Skeletal muscle cell (primary cell): ENCODE measurements around the gene APBB2.

Source experiments
- DNase-seq: peaks from one replicate; pipeline ENCODE4 v3.0.0-alpha.2; 2010; ENCODE audit warnings: low read depth
- H3K4me3 ChIP-seq: 2 replicates; pipeline ENCODE4 v1.5.1; 2011; ENCODE audit warnings: low read depth, mild to moderate bottlenecking, control low read depth, low read length, moderate library complexity

The APBB2 gene

DNA sequence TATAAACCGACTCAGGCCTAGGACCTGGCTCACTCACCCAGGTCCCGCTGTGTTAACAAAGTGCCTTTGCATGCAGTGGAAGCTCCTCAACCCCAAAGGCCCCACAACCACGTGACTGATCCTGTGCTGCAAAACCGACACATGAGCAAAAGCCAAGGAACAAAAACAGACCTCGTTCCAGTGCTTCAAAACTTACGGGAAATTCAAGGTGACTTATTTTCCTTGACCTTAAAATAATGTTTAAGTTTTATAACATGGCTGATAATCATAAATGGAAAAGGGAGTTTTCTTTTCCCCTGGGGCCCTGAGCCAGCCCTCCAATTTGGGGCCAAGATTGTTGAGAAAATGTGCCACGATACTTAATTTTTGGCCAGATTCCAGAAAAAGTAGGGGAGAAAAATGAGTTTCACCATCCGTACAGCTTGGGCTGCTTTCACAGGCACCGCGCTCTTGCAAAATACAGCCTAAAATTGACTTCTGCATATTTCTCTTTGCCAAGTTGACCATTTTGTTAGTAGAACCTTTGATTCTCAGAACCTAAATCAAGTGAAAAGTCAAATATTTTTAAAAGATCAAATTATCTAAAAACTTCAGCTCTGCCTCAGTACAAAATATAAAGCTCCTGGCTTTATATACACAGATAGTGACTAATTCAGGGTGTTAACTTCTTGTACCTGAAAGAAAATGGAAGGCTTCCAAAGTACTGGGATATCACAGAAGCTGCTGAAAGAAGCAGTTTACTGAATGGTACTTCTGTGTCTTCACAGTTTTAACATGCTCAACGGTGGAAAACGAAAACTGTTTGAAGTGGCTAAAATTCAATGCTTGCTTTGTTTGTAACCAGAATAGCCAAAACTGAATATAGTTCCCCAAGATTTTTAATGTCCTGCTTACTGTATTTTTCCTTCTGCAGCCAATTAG is 93.8 kb downstream of the APBB2 start:
- no peak overlapping the region for H3K4me3 ChIP-seq
- DNase-seq, result peak; percentile 72

DNA sequence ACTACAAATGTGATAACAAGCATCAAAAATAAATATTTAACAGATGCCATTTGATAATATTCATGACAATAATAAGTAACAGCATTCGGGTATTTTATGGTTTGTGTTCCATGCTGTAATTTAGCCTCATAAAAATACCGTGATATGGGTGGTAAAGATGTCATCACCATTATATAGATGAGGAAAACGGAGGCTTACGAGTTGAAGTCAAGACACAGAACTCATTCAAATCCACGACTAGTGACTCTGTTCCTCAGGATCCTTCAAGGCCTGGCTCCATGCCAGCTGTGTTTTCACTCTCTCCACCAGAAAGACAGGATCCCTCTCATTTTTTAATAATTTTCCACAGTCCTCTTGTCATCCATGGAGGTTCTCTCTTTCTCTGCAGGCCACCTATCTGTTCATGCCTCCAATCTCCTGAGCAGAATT is 94.5 kb downstream of the APBB2 start:
- DNase-seq, result no peak
- no peak overlapping the region for H3K4me3 ChIP-seq

DNA sequence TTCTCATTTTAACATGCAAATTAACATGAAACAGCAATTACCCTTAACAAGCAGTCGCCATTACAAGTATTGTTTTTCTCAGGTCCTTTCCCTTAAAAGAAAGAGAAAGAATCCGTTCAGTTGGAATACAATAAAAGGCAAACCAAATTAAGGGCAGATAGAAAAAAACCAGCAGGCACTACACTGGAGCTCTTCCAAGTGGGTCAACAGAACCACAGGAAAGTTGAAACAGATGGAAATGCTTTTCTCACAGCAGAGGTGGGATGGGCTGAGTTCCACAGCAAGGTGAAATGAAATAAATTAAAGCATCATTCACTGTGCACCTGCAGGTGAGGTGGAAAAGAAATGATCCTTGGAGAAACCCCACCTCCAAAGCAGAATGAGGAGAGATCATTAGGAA is 102.6 kb downstream of the APBB2 start:
- no peak overlapping the region for H3K4me3 ChIP-seq
- no peak for DNase-seq

DNA sequence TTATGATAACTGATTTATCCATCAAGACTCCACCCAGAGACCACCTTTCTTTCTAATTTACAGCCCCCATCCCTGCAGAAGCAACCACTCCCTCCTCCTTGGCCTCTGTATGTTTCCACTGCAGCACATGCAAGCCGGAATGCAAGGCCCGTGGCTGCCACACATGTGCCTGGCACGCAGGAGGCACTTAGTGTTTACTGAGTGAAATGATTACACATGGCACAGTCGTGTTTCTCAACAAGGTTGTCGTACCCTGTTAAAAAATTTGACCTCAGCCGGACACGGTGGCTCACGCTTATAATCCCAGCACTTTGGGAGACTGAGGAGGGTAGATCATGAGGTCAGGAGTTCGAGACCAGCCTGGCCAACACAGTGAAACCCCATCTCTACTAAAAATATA is 104.3 kb downstream of the APBB2 start:
- DNase-seq, result no peak
- H3K4me3 ChIP-seq, result no peak overlapping the region

DNA sequence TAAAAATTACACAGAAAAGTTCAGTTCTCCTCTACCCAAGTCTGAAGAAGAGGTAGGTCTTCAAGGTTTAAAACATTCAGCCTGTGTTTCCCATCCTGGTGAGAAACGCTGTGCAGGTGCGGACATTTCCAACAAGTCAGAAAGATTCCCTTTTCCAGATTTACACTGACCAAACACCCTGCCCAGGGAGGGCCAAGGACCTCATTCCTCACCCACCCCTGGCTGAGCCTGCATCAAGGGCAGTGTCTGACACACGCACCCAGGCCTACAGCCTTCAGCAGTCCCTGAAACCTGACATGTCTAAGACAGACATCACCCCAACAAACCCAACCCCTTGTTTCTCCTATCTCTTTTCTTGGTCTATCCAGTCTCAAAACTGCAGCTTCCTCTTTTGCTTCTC is 105.9 kb downstream of the APBB2 start:
- DNase-seq, result no peak
- no peak overlapping the region for H3K4me3 ChIP-seq

DNA sequence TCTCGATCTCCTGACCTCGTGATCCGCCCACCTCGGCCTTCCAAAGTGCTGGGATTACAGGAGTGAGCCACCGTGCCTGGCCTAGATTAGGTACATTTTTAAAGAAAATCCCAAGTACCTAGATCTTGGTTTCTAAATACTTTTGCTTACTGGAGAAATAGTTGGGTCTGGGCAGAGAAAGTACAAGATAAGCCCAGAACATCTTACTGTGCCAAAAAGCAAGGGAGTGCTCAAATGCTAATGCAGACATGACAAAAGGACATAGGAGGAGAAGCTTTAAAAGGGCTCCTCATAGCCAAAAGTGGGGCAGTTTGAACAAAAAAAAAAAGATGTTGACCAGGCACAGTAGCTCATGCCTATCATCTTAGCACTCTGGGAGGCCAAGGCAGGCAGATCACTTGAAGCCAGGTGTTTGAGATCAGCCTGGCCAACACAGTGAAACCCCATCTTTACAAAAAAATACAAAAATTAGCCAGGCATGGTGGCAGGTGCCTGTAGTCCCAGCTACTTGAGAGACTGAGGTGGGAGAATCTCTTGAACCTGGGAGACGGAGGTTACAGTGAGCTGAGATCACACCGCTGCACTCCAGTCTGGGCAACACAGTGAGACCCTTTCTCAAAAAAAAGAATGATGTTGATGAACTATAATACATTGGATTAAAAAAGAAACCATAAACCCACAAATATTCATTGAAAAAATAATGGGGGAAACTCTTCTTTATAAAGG is 107.5 kb downstream of the APBB2 start:
- DNase-seq, result no peak
- H3K4me3 ChIP-seq, result no peak overlapping the region

DNA sequence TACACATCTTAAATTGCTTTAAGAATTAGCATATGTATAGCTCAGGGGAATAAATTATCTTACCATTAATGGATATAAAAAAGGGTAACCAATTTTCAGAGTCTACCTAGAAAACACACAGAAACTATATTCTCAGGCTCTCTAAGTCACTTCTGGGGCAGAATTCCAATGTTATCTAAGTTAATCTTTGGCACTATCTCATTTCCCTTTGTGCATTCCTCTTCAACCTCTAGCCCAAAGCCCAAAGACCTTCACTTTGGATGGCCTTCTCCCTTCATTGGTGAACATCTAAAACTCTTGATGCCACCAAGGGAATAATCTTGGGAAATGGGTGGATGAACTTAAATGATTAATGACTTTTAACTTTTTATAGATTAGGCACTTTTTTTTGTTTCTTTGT is 108.3 kb downstream of the APBB2 start:
- H3K4me3 ChIP-seq, result no peak overlapping the region
- DNase-seq, result no peak

DNA sequence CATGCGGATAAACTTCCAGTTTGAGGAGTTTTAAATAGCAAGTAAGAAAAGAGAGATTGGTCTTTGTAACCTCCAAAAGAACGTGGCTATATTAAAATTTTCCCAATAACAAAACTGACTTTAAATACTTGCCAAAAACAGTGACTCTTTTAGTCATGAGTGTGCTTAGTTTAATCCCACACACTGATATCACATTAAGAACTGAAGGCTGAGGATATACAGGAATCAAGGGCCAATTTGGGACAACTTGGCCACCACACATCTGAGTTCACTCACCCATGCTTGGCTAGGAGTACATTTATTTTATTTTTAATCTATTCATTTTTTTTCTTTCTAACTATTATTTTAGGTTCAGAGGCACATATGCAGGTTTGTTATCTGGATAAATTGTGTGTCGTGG is 110.2 kb downstream of the APBB2 start:
- H3K4me3 ChIP-seq, result no peak overlapping the region
- DNase-seq, result no peak

DNA sequence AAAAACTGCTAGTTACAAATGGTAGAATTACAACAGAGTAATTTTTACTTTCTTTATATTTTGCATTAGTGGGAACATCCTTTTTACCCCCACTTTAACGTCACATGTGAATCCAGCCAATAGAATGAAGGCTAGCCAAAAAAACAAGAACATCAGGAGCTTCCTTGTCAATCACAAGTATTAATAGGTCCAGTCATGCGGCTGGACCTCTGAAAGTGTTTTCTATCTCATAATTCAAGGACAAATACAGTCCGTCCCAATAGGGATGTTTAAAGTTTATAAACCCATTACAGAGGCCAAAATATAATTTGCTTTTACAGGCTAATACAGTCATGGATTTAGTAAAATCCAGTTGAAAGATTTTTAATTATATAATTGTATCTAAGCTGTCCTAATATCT is 110.7 kb downstream of the APBB2 start:
- H3K4me3 ChIP-seq, result no peak overlapping the region
- DNase-seq, result no peak

DNA sequence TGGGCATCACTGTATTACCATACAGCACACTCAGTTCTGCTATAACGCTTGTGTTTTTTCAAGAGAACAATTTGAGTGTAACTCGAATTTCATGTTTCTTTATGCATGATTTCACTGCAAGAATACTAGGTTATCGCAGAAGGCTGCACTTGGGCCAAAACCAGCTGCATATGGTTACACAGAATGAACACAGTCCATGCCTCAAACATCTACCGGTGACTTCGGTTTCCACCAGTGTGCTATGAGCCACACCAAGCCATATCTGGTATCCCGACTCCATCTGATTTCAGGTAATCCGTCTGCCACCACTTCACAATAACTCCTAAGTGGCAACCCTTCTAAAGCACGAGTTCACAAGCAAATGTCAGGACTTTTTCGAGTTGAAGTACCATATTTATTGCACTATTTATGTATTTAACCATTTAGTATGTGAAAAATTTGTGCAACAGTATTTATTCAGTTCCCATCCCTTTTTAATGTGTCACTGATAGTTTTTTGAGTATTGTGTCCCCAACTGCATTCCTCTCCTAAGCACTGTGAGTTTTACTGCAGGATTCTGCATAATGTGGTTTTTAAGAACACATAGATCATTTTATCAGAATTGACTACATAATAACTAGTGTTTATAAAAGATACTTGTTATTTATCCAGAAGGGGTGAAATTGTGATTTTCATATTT is 111.8 kb downstream of the APBB2 start:
- DNase-seq, result no peak
- H3K4me3 ChIP-seq, result no peak overlapping the region

DNA sequence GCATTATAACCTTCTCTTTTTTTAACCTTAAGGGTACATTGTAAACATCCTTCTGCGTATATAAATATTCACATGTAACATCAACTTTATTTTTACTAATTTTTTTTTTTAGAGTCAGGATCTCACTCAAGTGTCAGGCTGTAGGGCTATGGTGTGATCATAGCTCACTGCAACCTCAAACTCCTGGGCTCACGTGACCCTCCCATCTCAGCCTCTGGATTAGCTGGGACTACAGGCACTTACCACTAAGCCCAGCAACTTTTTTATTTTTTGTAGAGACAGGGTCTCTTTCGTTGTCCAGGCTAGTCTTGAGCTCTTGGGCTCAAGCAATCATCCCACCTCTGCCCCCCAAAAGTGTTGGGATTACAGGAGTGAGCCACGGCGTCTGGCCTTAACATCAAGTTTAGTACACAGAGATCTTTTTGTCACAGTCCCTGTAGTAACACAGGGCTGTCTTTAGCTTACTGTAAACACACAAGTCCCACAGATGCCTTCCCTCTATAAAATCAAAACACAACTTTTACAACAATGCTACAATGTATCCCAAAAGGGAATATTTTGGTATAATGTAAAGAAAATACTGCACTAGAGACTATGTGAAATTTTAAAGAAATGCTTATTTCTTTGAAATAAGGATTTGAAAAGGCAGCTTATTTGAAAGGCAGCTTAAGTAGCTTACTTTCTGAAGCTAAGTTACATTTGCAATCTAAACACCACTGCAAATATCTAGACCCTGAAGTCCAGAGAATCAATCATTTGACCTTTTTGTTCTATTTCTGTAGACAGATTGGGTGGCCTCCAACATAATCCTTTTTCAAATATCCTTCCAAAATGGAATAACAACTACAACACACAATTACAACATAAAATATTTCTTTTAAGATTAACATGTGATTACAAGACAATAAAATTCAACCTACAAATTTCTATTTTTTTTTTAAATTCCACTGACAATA is 116.0 kb downstream of the APBB2 start:
- DNase-seq, result no peak
- no peak overlapping the region for H3K4me3 ChIP-seq

DNA sequence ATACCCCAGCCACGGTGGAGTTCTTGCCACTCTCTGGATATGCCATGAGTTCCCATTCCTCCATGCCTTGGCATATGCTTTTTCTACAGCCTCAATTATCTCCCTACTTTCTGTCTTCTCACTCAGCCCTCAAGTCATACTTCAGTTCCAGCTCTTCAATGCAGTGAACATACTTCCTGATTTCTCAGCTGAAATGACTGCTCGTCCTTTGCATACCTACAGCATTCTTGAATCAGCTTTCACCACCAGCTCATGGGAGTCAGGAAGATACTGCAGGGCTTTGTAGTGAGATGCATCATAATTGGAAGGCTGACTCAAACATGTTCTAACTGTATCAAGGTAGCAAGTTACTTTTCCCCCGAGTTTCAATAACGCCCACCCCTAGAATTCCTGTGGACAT is 118.4 kb downstream of the APBB2 start:
- H3K4me3 ChIP-seq, result no peak overlapping the region
- peak; percentile 59 for DNase-seq

DNA sequence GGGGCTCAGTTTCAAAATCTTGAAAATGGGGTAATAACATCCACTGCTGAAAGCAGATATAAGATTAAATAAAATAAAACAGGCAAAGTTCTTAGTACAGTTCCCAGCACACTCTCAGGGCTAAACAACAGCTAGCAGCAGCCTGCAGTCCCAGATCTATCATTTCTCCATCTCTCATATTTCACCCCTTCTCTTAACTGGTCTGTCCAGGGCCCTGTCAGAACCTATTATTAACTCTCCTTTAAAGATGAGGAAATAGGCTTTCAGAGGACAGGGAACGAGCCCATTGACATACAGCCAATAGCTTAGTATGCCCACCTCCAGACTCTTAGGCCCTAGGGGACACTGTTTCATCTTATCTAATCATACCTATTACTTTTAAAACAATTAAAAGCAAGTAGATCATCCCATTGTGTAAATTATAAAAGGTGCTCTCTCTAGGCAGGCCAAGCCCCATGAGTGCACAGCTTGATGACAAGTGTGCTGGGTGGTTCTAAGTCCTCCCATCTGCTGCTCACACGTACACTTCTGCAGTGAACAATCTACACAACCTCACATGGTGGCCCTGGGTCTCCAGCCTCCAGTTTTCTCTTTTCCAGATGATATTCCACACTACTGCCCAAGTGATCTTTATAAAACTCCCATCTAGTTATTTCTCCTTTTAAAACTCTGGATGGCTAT is 119.0 kb downstream of the APBB2 start:
- no peak overlapping the region for H3K4me3 ChIP-seq
- DNase-seq, result no peak

DNA sequence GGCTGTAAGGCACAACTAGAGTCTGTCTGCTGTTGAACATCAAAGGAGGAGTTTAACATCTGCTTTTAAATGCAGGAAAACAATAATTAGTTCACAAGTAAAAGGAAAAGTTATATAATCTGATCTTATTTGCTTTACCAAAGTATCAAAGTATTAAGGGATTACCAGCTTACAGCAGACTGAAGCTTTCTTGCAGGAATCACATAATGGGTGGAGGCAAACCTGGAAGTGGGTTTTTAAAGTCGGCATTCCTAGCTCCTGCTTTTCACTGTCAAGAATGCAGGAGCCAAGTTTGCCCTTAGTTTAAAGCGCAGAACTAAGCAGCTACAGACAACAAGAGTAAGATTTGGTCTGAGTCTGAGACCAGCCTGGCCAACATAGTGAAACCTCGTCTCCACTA is 122.2 kb downstream of the APBB2 start:
- DNase-seq, result no peak
- no peak overlapping the region for H3K4me3 ChIP-seq

DNA sequence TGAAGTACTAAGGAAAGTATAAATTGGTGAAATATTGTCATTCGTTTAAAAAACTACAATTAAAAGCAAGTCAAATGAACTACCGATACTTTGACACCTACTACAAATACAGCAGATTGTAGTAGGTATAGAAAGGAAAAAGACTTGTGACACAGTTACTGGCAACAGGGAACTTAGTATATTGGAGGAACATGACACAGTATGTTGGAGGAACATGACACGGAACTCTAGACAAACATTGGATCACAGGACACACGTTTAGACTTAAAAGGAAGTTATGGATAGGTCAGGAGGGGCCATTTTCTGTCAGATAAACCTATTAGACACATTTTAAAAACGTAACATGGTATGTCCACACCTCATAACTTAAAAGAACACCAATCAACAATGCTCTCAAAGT is 132.5 kb downstream of the APBB2 start:
- no peak overlapping the region for H3K4me3 ChIP-seq
- no peak for DNase-seq

DNA sequence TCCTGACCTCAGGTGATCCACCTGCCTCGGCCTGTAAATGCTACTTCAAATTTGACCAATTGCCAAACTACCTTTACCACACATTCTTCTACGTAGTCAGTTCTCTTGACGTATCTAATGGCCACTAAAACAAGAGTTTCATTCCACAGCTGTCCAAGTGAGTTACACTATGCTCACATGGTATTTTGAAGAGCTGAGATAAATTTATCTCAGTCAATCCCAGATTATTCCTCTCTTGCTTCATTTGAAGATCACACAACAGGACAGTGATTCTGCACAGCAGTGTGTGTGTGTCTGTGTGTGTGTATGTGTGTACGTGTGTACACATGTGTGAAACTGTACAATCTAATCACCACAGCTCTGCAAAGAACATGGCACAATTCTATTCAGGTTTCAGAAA is 133.4 kb downstream of the APBB2 start:
- H3K4me3 ChIP-seq, result no peak overlapping the region
- no peak for DNase-seq

DNA sequence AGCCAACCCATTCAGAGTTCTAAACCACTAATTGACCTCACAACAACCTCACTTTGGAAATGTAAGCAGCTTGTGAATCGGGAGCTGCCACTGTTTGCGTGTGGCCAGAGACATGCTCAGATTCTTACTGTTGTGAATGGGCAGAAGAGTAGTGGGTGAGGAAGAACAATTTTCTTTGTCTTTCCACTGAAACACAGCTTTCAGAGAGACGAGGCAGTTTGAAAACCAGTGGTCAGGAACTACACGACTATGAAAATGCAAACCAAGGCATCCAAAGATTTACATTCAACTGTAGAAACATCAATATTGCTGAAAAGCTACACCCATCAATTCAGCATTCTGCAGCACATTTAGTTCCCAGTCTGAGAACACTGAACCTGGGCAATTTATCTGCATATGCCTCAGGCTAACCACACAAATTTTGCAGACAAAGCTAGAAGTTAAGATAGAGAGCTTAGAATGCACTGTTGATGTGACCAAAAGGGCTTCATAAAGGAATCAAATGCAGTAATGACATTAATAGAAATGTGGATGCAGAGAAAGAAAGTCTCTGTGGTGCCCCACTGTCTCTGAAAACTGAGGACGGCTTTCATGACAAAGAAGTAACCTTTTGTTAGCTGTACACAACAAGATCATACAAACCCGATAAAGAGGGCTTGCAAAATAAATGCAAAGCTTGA is 134.3 kb downstream of the APBB2 start:
- DNase-seq, result no peak
- no peak overlapping the region for H3K4me3 ChIP-seq

DNA sequence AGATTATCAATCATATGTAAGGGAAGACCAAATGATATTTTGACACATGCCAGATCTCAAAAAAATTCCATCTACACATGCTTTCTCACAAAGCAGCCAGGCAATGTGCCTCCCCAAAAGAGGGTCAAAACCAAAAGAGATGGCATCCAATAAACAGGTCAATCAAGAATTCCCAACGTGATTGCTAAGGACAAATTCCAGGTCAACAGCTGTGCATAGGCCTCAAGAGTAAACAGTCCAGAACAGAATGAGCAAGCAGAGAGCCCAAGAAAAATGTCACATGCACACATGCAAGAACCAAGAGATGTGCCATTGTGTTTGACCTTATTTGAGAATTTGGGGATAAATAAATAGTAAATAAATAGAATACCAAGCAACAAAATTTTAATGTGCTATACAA is 136.7 kb downstream of the APBB2 start:
- no peak overlapping the region for H3K4me3 ChIP-seq
- DNase-seq, result no peak
